ENCODE data around the gene TNFRSF11A.

The TNFRSF11A gene

GRCh38 chr18:62325806-62326645, 916 bp downstream of the TNFRSF11A start:
- no peak for DNase-seq

- no peak for DNase-seq
These were observed 1.7 kb downstream of the TNFRSF11A start for GRCh38 chr18:62326646-62327348.

- DNase-seq: no peak
These were observed 2.9 kb downstream of the TNFRSF11A start for GRCh38 chr18:62327977-62328376.

- DNase-seq: no peak
These were observed 3.7 kb downstream of the TNFRSF11A start for GRCh38 chr18:62328586-62329525.

- no peak for DNase-seq
These were observed 4.8 kb downstream of the TNFRSF11A start for GRCh38 chr18:62329691-62330454.

- DNase-seq: no peak
These were observed 5.5 kb downstream of the TNFRSF11A start for GRCh38 chr18:62330650-62331049.

- DNase-seq: no peak
These were observed 6.7 kb downstream of the TNFRSF11A start for GRCh38 chr18:62331581-62332356.

- DNase-seq: no peak
These were observed 7.3 kb downstream of the TNFRSF11A start for GRCh38 chr18:62332431-62332830.

- no peak for DNase-seq
These were observed 8.0 kb downstream of the TNFRSF11A start for GRCh38 chr18:62332964-62333695.

- DNase-seq: no peak
These were observed 9.0 kb downstream of the TNFRSF11A start for GRCh38 chr18:62334120-62334519.

- DNase-seq: no peak
These were observed 10.4 kb downstream of the TNFRSF11A start for GRCh38 chr18:62335494-62335893.

- no peak for DNase-seq
These were observed 11.5 kb downstream of the TNFRSF11A start for GRCh38 chr18:62336618-62337017.

GRCh38 chr18:62337336-62337735, 12.2 kb downstream of the TNFRSF11A start:
- DNase-seq: no peak

- DNase-seq: no peak
These were observed 13.5 kb downstream of the TNFRSF11A start for GRCh38 chr18:62338446-62339105.

GRCh38 chr18:62339106-62339988, 14.2 kb downstream of the TNFRSF11A start:
- no peak for DNase-seq

GRCh38 chr18:62340996-62341395, 15.9 kb downstream of the TNFRSF11A start:
- DNase-seq: no peak

GRCh38 chr18:62341473-62341872, 16.4 kb downstream of the TNFRSF11A start:
- no peak for DNase-seq

GRCh38 chr18:62342884-62343283, 17.8 kb downstream of the TNFRSF11A start:
- DNase-seq: no peak

GRCh38 chr18:62343316-62343715, 18.2 kb downstream of the TNFRSF11A start:
- no peak for DNase-seq
